Liver (tissue), 9 donors: ENCODE data around the gene GPR65. TPM values are rescaled to one million over a fixed set of nuclear protein-coding genes. Genes with fewer than 3 reads are reported as not detected.

Experiments used
- DNase-seq: peaks from one replicate; pipeline ENCODE4 v3.0.0-alpha.2; 2017; ENCODE audit warnings: low spot score
- H3K27ac ChIP-seq, 2 donors: one replicate each; pipeline ENCODE4 v1.7.0; 2013; ENCODE audit warnings: inconsistent platforms in 2 of 2, low read length in 2 of 2, control low read depth in 1 of 2, low read depth in 1 of 2, mild to moderate bottlenecking in 1 of 2
- H3K27me3 ChIP-seq, 4 donors: one replicate each; pipeline versions ENCODE4 v1.6.1 to v1.7.0; 2013; ENCODE audit warnings: low read length in 3 of 4, inconsistent platforms in 1 of 4, mild to moderate bottlenecking in 1 of 4, moderate library complexity in 1 of 4; ENCODE audit not compliant: control insufficient read depth in 4 of 4, insufficient read depth in 4 of 4
- H3K36me3 ChIP-seq, 4 donors: one replicate each; pipeline versions ENCODE4 v1.6.1 to v1.7.0; 2013; ENCODE audit warnings: low read length in 3 of 4, mild to moderate bottlenecking in 3 of 4, low read depth in 1 of 4, moderate library complexity in 1 of 4; ENCODE audit not compliant: control insufficient read depth in 4 of 4, insufficient read depth in 3 of 4
- H3K4me1 ChIP-seq, 4 donors: one replicate each; pipeline versions ENCODE4 v1.6.1 to v1.7.0; 2013; ENCODE audit warnings: low read length in 3 of 4, mild to moderate bottlenecking in 3 of 4, moderate library complexity in 1 of 4; ENCODE audit not compliant: control insufficient read depth in 4 of 4, insufficient read depth in 4 of 4
- H3K4me3 ChIP-seq, 3 donors: one replicate each; pipeline versions ENCODE4 v1.6.1 to v1.7.0; 2013; ENCODE audit warnings: low read length in 3 of 3, control low read depth in 1 of 3, low read depth in 1 of 3, mild to moderate bottlenecking in 1 of 3
- H3K9ac ChIP-seq, 2 donors: one replicate each; pipeline ENCODE4 v1.7.0; 2013; ENCODE audit warnings: low read length in 2 of 2, mild to moderate bottlenecking in 2 of 2, moderate library complexity in 2 of 2, control low read depth in 1 of 2, low read depth in 1 of 2
- H3K9me3 ChIP-seq, 4 donors: one replicate each; pipeline versions ENCODE4 v1.6.1 to v1.7.0; 2013; ENCODE audit warnings: low read length in 3 of 4; ENCODE audit not compliant: control insufficient read depth in 4 of 4
- ATF3 ChIP-seq: IDR thresholded peaks from 2 replicates; pipeline ENCODE4 v1.6.1; 2016; ENCODE audit warnings: antibody characterized with exemption
- CTCF ChIP-seq: fragments of 150-350 bp; IDR thresholded peaks from 2 replicates; pipeline ENCODE4 v1.5.1; 2017; ENCODE audit warnings: improper control_type of control experiment, low read depth, low read length; ENCODE audit not compliant: missing input control
- FOXA1 ChIP-seq: IDR thresholded peaks from 2 replicates; pipeline ENCODE4 v1.6.1; 2016; ENCODE audit warnings: antibody characterized with exemption
- FOXA2 ChIP-seq: IDR thresholded peaks from 2 replicates; pipeline ENCODE4 v1.6.1; 2016; ENCODE audit warnings: antibody characterized with exemption
- GABPA ChIP-seq, 2 donors: IDR thresholded peaks in 1 of 2; conservative IDR thresholded peaks in 1 of 2; 2 replicates each; pipeline ENCODE4 v1.6.1; 2016; ENCODE audit warnings: antibody characterized with exemption in 2 of 2, mild to moderate bottlenecking in 1 of 2, moderate library complexity in 1 of 2
- HNF4A ChIP-seq, 2 donors: conservative IDR thresholded peaks; 2 replicates each; pipeline ENCODE4 v1.6.1; 2016; ENCODE audit warnings: antibody characterized with exemption in 2 of 2, mild to moderate bottlenecking in 2 of 2
- JUND ChIP-seq, 2 donors: IDR thresholded peaks; 2 replicates each; pipeline ENCODE4 v1.6.1; 2016; ENCODE audit warnings: antibody characterized with exemption in 2 of 2
- MAX ChIP-seq: IDR thresholded peaks from 2 replicates; pipeline ENCODE4 v1.6.1; 2016; ENCODE audit warnings: antibody characterized with exemption
- NR2F2 ChIP-seq: IDR thresholded peaks from 2 replicates; pipeline ENCODE4 v1.6.1; 2016; ENCODE audit warnings: antibody characterized with exemption
- RAD21 ChIP-seq, 2 donors: IDR thresholded peaks; 2 replicates each; pipeline ENCODE4 v1.6.1; 2016; ENCODE audit warnings: antibody characterized with exemption in 2 of 2, mild to moderate bottlenecking in 2 of 2
- RXRA ChIP-seq, 2 donors: IDR thresholded peaks; 2 replicates each; pipeline ENCODE4 v1.6.1; 2017 to 2018; ENCODE audit warnings: antibody characterized with exemption in 2 of 2, mild to moderate bottlenecking in 1 of 2
- TAF1 ChIP-seq: conservative IDR thresholded peaks from 2 replicates; pipeline ENCODE4 v1.6.1; 2016; ENCODE audit warnings: antibody characterized with exemption, mild to moderate bottlenecking
- YY1 ChIP-seq: IDR thresholded peaks from 2 replicates; pipeline ENCODE4 v1.6.1; 2016; ENCODE audit warnings: antibody characterized with exemption, mild to moderate bottlenecking
- WGBS: extraction: QIAGEN DNeasy Blood & Tissue Kit; methylation state at CpG from one replicate; pipeline ENCODE4 v1.1.7; 2013; 5-methylcytosine and 5-hydroxymethylcytosine counted together
- polyA plus RNA-seq, 2 donors: library from polyadenylated mRNA; stranded (reverse) in 1 of 2; unstranded in 1 of 2; fragments of 200-250 nt in 1 of 2; fragments of >200 nt in 1 of 2; fragmentation: Nextera tagmentation in 1 of 2; extraction: Ambion mirVana in 1 of 2; gene quantifications; one replicate each; pipeline versions ENCODE4 v1.2.1 to v1.2.3, GENCODE V29; 2013 to 2015
- total RNA-seq, 2 donors: library from RNA; depleted of rRNA; stranded (reverse); fragments of >200 nt; gene quantifications; one replicate each; pipeline ENCODE4 v1.2.3, GENCODE V29; 2014
- TF ChIP-seq, protein P1 (sequence below): IDR thresholded peaks from 2 replicates; pipeline ENCODE4 v1.6.1; 2016; ENCODE audit warnings: antibody characterized with exemption
- TF ChIP-seq, protein P2 (sequence below): IDR thresholded peaks from 2 replicates; pipeline ENCODE4 v1.6.1; 2016; ENCODE audit warnings: antibody characterized with exemption, mild to moderate bottlenecking
- donor health status: healthy.
- donor health status: healthy.
- donor health status: healthy.
- donor health status: healthy.
- donor health status: healthy.

GPR65 gene, protein sequence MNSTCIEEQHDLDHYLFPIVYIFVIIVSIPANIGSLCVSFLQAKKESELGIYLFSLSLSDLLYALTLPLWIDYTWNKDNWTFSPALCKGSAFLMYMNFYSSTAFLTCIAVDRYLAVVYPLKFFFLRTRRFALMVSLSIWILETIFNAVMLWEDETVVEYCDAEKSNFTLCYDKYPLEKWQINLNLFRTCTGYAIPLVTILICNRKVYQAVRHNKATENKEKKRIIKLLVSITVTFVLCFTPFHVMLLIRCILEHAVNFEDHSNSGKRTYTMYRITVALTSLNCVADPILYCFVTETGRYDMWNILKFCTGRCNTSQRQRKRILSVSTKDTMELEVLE
- 1 to 10 TPM; 2.3 to 4.5 TPM for total RNA-seq
- 1 to 10 TPM in 1 of 2 donors, under 1 TPM in 1; 0.72 to 1.0 TPM for polyA plus RNA-seq

GRCh38 chr14:88005050-88005481 is at the start of gene GPR65:
GPR65 (plus strand) TSS chr14:88005135; CDS start chr14:88010848, 5,713 bp downstream.
- H3K4me3 ChIP-seq = peak within 1 kb of the TSS in 1 of 3 donors; percentile 23
- 59% methylated on average over 3 of the region's 3 CpGs for WGBS
- no peaks in the 10 kb centered on the region for H3K27me3 ChIP-seq
- peak; percentile 62 for TF ChIP-seq TAF1
- TF ChIP-seq, protein P1, sequence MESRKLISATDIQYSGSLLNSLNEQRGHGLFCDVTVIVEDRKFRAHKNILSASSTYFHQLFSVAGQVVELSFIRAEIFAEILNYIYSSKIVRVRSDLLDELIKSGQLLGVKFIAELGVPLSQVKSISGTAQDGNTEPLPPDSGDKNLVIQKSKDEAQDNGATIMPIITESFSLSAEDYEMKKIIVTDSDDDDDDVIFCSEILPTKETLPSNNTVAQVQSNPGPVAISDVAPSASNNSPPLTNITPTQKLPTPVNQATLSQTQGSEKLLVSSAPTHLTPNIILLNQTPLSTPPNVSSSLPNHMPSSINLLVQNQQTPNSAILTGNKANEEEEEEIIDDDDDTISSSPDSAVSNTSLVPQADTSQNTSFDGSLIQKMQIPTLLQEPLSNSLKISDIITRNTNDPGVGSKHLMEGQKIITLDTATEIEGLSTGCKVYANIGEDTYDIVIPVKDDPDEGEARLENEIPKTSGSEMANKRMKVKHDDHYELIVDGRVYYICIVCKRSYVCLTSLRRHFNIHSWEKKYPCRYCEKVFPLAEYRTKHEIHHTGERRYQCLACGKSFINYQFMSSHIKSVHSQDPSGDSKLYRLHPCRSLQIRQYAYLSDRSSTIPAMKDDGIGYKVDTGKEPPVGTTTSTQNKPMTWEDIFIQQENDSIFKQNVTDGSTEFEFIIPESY = no peak
- TF ChIP-seq RXRA (IDR thresholded peaks at IDR 0.05) = no peak
- no peak for TF ChIP-seq FOXA2
- TF ChIP-seq YY1 = peak; percentile 30
- TF ChIP-seq MAX = no peak
- TF ChIP-seq ATF3 = no peak
- TF ChIP-seq JUND (IDR thresholded peaks at IDR 0.05) = no peak
- TF ChIP-seq FOXA1 = no peak
- TF ChIP-seq, protein P2, sequence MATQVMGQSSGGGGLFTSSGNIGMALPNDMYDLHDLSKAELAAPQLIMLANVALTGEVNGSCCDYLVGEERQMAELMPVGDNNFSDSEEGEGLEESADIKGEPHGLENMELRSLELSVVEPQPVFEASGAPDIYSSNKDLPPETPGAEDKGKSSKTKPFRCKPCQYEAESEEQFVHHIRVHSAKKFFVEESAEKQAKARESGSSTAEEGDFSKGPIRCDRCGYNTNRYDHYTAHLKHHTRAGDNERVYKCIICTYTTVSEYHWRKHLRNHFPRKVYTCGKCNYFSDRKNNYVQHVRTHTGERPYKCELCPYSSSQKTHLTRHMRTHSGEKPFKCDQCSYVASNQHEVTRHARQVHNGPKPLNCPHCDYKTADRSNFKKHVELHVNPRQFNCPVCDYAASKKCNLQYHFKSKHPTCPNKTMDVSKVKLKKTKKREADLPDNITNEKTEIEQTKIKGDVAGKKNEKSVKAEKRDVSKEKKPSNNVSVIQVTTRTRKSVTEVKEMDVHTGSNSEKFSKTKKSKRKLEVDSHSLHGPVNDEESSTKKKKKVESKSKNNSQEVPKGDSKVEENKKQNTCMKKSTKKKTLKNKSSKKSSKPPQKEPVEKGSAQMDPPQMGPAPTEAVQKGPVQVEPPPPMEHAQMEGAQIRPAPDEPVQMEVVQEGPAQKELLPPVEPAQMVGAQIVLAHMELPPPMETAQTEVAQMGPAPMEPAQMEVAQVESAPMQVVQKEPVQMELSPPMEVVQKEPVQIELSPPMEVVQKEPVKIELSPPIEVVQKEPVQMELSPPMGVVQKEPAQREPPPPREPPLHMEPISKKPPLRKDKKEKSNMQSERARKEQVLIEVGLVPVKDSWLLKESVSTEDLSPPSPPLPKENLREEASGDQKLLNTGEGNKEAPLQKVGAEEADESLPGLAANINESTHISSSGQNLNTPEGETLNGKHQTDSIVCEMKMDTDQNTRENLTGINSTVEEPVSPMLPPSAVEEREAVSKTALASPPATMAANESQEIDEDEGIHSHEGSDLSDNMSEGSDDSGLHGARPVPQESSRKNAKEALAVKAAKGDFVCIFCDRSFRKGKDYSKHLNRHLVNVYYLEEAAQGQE = no peak
- TF ChIP-seq GABPA (IDR thresholded peaks at IDR 0.05 in 1 of 2, conservative IDR thresholded peaks at IDR 0.05 in 1 of 2) = no peak
- no peak for TF ChIP-seq RAD21 (IDR thresholded peaks at IDR 0.05)
- no peak for TF ChIP-seq HNF4A (conservative IDR thresholded peaks at IDR 0.05)
- TF ChIP-seq NR2F2 = no peak
- no peak for TF ChIP-seq CTCF
- no peak for DNase-seq
- H3K9me3 ChIP-seq = no peaks in the 10 kb centered on the region
- no peaks in the 10 kb centered on the region for H3K4me1 ChIP-seq
- H3K9ac ChIP-seq = peak within 1 kb of the TSS in 1 of 2 donors; percentile 41
- peak within 1 kb of the TSS; percentile 38 to 56 for H3K27ac ChIP-seq
- H3K36me3 ChIP-seq = no peaks in the 10 kb centered on the region
